GM23338 (cell line): Measurements from ENCODE around the gene RNF2. TPM values are rescaled to one million over a fixed set of nuclear protein-coding genes. Genes with fewer than 3 reads are reported as not detected.

ENCODE experiments used
- ATAC-seq: fragments of 200-7000 bp; cut with Tn5 transposase; 3 replicates; pipeline ENCODE4 v1.9.1; 2020
- DNase-seq: peaks from one replicate; pipeline ENCODE4 v3.0.0-alpha.2; 2015; ENCODE audit warnings: low spot score
- H2AFZ ChIP-seq: fragments of 200-600 bp; sonication (generic); 2 replicates; pipeline ENCODE4 v1.8.0; 2016; ENCODE audit warnings: antibody characterized with exemption, mild to moderate bottlenecking, moderate library complexity
- H3F3A ChIP-seq: fragments of 200-600 bp; sonication (generic); replicated peaks from 2 replicates; pipeline ENCODE4 v1.8.0; 2017; ENCODE audit warnings: antibody characterized with exemption, mixed run types, low read depth
- H3K27ac ChIP-seq: fragments of 200-600 bp; sonication (generic); 2 replicates; pipeline ENCODE4 v1.6.1; 2016; ENCODE audit warnings: low read depth
- H3K27me3 ChIP-seq: fragments of 200-600 bp; sonication (generic); 2 replicates; pipeline ENCODE4 v1.8.0; 2016; ENCODE audit warnings: mild to moderate bottlenecking, mixed run types, moderate library complexity; ENCODE audit not compliant: insufficient read depth
- H3K36me3 ChIP-seq: fragments of 200-600 bp; sonication (generic); 2 replicates; pipeline ENCODE4 v1.8.0; 2016; ENCODE audit warnings: mild to moderate bottlenecking; ENCODE audit not compliant: insufficient read depth
- H3K4me1 ChIP-seq: fragments of 200-600 bp; sonication (generic); 2 replicates; pipeline ENCODE4 v1.8.0; 2016; ENCODE audit warnings: mild to moderate bottlenecking, moderate library complexity; ENCODE audit not compliant: insufficient read depth
- H3K4me2 ChIP-seq: fragments of 200-600 bp; sonication (generic); 2 replicates; pipeline ENCODE4 v1.7.1; 2017; ENCODE audit warnings: mixed run types
- H3K4me3 ChIP-seq: fragments of 200-600 bp; sonication (generic); 2 replicates; pipeline ENCODE4 v1.6.1; 2016; ENCODE audit warnings: mixed run types
- H3K79me2 ChIP-seq: fragments of 200-600 bp; sonication (generic); replicated peaks from 2 replicates; pipeline ENCODE4 v1.8.0; 2017; ENCODE audit warnings: mild to moderate bottlenecking; ENCODE audit not compliant: insufficient read depth
- H3K9me2 ChIP-seq: fragments of 200-600 bp; sonication (generic); 2 replicates; pipeline ENCODE4 v1.8.0; 2017; ENCODE audit not compliant: insufficient read depth
- H4K20me1 ChIP-seq: fragments of 200-600 bp; sonication (generic); replicated peaks from 2 replicates; pipeline ENCODE4 v1.8.0; 2017; ENCODE audit warnings: mild to moderate bottlenecking; ENCODE audit not compliant: insufficient read depth
- H3K27ac Mint-ChIP-seq: 2 replicates; pipeline ENCODE4 v1.8.0; 2020; ENCODE audit warnings: inconsistent platforms, mild to moderate bottlenecking, moderate library complexity, mixed read lengths
- H3K27me3 Mint-ChIP-seq: 3 replicates; pipeline ENCODE4 v1.8.0; 2022; ENCODE audit warnings: low read depth, mild to moderate bottlenecking, moderate library complexity, mixed read lengths, inconsistent platforms; ENCODE audit not compliant: insufficient read depth, poor library complexity
- H3K36me3 Mint-ChIP-seq: 3 replicates; pipeline ENCODE4 v1.8.0; 2021; ENCODE audit warnings: low read depth, mild to moderate bottlenecking, inconsistent platforms, moderate library complexity, mixed read lengths
- H3K4me1 Mint-ChIP-seq: 3 replicates; pipeline ENCODE4 v1.8.0; 2020; ENCODE audit warnings: mild to moderate bottlenecking, inconsistent platforms, mixed read lengths
- H3K4me3 Mint-ChIP-seq: 3 replicates; pipeline ENCODE4 v1.8.0; 2021; ENCODE audit warnings: moderate library complexity, mild to moderate bottlenecking, inconsistent platforms, mixed read lengths
- H3K9me3 Mint-ChIP-seq: 3 replicates; pipeline ENCODE4 v1.8.0; 2020; ENCODE audit warnings: moderate library complexity, mild to moderate bottlenecking, inconsistent platforms, mixed read lengths
- CREB1 ChIP-seq: fragments of 250-450 bp; sonication (Bioruptor Pico); IDR thresholded peaks from 2 replicates; pipeline ENCODE4 v1.5.0; 2020; ENCODE audit warnings: low read depth, mild to moderate bottlenecking, moderate library complexity
- EZH2 ChIP-seq: fragments of 200-600 bp; sonication (generic); IDR thresholded peaks from one replicate; pipeline ENCODE4 v1.8.0; 2017; ENCODE audit warnings: antibody characterized with exemption, mild to moderate bottlenecking, low read depth; ENCODE audit not compliant: unreplicated experiment
- EZH2phosphoT487 ChIP-seq: fragments of 200-600 bp; sonication (generic); IDR thresholded peaks from one replicate; pipeline ENCODE4 v1.8.1; 2018; ENCODE audit warnings: antibody characterized with exemption; ENCODE audit not compliant: unreplicated experiment
- JUNB ChIP-seq: IDR thresholded peaks from one replicate; pipeline ENCODE4 v1.6.1; 2016; ENCODE audit warnings: antibody characterized with exemption; ENCODE audit not compliant: unreplicated experiment
- NANOG ChIP-seq: IDR thresholded peaks from 2 replicates; pipeline ENCODE4 v1.6.1; 2016; ENCODE audit warnings: antibody characterized with exemption, borderline replicate concordance
- POLR2AphosphoS5 ChIP-seq: IDR thresholded peaks from 2 replicates; pipeline ENCODE4 v1.6.1; 2016; ENCODE audit warnings: antibody characterized with exemption, low read depth
- STAT1 ChIP-seq: IDR thresholded peaks from one replicate; pipeline ENCODE4 v1.6.1; 2016; ENCODE audit warnings: antibody characterized with exemption; ENCODE audit not compliant: unreplicated experiment
- ZNF114 ChIP-seq: fragments of 250-450 bp; sonication (Bioruptor Pico); IDR thresholded peaks from 2 replicates; pipeline ENCODE4 v1.5.0; 2020; ENCODE audit warnings: mild to moderate bottlenecking, moderate library complexity
- ZNF331 ChIP-seq: fragments of 250-450 bp; sonication (Bioruptor Pico); IDR thresholded peaks from 2 replicates; pipeline ENCODE4 v1.5.0; 2020; ENCODE audit warnings: low read depth, mild to moderate bottlenecking, moderate library complexity
- polyA plus RNA-seq: library from polyadenylated mRNA; unstranded; fragments of >200 nt; fragmentation: Nextera tagmentation; extraction: Ambion mirVana; gene quantifications from 2 replicates; pipeline ENCODE4 v1.2.1, GENCODE V29; 2016
- total RNA-seq: library from RNA; depleted of rRNA; stranded (reverse); fragments of >200 nt; shearing (Covaris generic); gene quantifications from 2 replicates; pipeline ENCODE4 v1.2.3, GENCODE V29; 2014
- TF ChIP-seq, protein P1 (sequence below): fragments of 250-450 bp; sonication (Bioruptor Pico); IDR thresholded peaks from 2 replicates; pipeline ENCODE4 v1.5.0; 2020; ENCODE audit warnings: mild to moderate bottlenecking, moderate library complexity
- TF ChIP-seq, protein P2 (sequence below): IDR thresholded peaks from one replicate; pipeline ENCODE4 v1.6.1; 2018; ENCODE audit warnings: antibody characterized with exemption; ENCODE audit not compliant: unreplicated experiment
- TF ChIP-seq, protein P3 (sequence below), 2 experiments: fragments of 200-600 bp in 1 of 2; sonication (generic) in 1 of 2; conservative IDR thresholded peaks; 2 replicates each; pipeline versions ENCODE4 v1.5.1 to v1.6.1; 2016 to 2017; ENCODE audit warnings: antibody characterized with exemption in 2 of 2, low read depth in 2 of 2, mild to moderate bottlenecking in 2 of 2, moderate library complexity in 1 of 2
- TF ChIP-seq, protein P4 (sequence below): IDR thresholded peaks from 2 replicates; pipeline ENCODE4 v1.6.1; 2016; ENCODE audit warnings: antibody characterized with exemption

RNF2 gene
- total and polyA plus RNA-seq, 2 experiments from 2014 or later = 33.3 to 51.4 TPM

DNA sequence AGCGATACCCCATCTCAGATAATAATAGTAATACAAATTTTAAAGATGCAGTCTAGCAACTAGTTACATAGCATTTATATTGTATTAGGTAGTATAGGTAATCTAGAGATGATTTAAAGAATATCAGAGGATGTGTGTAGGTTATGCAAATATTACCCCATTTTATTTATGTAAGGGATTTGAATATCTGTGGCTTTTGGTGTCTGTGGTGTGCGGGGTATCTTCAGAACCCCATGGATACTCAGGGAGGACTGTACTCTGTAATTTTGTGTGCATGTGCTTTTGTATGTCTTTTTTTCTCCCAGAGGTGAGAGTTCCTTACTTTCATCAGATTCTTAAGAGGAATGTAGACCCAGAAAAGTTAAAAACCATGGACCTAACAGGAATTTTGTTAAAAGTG is 12.8 kb downstream of the RNF2 start:
- peaks cover 21% of the 10 kb centered on the region; the same call in 2 of the 3 replicates for H3K36me3 Mint-ChIP-seq
- no peak overlapping the region for H3K27ac Mint-ChIP-seq
- H3K79me2 ChIP-seq = peaks cover 100% of the 10 kb centered on the region
- peaks cover 27% of the 10 kb centered on the region for H3K4me1 Mint-ChIP-seq
- no peaks in the 10 kb centered on the region for H3K36me3 ChIP-seq
- no peaks in the 10 kb centered on the region for H3K27me3 Mint-ChIP-seq
- no peaks in the 10 kb centered on the region for H3K9me2 ChIP-seq
- peaks cover 28% of the 10 kb centered on the region for H3K4me1 ChIP-seq
- no peak overlapping the region for H3K4me2 ChIP-seq
- TF ChIP-seq POLR2AphosphoS5 = no peak
- TF ChIP-seq, protein P1, sequence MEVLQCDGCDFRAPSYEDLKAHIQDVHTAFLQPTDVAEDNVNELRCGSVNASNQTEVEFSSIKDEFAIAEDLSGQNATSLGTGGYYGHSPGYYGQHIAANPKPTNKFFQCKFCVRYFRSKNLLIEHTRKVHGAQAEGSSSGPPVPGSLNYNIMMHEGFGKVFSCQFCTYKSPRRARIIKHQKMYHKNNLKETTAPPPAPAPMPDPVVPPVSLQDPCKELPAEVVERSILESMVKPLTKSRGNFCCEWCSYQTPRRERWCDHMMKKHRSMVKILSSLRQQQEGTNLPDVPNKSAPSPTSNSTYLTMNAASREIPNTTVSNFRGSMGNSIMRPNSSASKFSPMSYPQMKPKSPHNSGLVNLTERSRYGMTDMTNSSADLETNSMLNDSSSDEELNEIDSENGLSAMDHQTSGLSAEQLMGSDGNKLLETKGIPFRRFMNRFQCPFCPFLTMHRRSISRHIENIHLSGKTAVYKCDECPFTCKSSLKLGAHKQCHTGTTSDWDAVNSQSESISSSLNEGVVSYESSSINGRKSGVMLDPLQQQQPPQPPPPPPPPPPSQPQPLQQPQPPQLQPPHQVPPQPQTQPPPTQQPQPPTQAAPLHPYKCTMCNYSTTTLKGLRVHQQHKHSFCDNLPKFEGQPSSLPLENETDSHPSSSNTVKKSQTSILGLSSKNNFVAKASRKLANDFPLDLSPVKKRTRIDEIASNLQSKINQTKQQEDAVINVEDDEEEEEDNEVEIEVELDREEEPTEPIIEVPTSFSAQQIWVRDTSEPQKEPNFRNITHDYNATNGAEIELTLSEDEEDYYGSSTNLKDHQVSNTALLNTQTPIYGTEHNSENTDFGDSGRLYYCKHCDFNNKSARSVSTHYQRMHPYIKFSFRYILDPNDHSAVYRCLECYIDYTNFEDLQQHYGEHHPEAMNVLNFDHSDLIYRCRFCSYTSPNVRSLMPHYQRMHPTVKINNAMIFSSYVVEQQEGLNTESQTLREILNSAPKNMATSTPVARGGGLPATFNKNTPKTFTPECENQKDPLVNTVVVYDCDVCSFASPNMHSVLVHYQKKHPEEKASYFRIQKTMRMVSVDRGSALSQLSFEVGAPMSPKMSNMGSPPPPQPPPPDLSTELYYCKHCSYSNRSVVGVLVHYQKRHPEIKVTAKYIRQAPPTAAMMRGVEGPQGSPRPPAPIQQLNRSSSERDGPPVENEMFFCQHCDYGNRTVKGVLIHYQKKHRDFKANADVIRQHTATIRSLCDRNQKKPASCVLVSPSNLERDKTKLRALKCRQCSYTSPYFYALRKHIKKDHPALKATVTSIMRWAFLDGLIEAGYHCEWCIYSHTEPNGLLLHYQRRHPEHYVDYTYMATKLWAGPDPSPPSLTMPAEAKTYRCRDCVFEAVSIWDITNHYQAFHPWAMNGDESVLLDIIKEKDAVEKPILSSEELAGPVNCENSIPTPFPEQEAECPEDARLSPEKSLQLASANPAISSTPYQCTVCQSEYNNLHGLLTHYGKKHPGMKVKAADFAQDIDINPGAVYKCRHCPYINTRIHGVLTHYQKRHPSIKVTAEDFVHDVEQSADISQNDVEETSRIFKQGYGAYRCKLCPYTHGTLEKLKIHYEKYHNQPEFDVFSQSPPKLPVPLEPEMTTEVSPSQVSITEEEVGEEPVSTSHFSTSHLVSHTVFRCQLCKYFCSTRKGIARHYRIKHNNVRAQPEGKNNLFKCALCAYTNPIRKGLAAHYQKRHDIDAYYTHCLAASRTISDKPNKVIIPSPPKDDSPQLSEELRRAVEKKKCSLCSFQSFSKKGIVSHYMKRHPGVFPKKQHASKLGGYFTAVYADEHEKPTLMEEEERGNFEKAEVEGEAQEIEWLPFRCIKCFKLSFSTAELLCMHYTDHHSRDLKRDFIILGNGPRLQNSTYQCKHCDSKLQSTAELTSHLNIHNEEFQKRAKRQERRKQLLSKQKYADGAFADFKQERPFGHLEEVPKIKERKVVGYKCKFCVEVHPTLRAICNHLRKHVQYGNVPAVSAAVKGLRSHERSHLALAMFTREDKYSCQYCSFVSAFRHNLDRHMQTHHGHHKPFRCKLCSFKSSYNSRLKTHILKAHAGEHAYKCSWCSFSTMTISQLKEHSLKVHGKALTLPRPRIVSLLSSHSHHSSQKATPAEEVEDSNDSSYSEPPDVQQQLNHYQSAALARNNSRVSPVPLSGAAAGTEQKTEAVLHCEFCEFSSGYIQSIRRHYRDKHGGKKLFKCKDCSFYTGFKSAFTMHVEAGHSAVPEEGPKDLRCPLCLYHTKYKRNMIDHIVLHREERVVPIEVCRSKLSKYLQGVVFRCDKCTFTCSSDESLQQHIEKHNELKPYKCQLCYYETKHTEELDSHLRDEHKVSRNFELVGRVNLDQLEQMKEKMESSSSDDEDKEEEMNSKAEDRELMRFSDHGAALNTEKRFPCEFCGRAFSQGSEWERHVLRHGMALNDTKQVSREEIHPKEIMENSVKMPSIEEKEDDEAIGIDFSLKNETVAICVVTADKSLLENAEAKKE (CRISPR knock-in tag) = no peak
- TF ChIP-seq NANOG = no peak
- TF ChIP-seq, protein P2, sequence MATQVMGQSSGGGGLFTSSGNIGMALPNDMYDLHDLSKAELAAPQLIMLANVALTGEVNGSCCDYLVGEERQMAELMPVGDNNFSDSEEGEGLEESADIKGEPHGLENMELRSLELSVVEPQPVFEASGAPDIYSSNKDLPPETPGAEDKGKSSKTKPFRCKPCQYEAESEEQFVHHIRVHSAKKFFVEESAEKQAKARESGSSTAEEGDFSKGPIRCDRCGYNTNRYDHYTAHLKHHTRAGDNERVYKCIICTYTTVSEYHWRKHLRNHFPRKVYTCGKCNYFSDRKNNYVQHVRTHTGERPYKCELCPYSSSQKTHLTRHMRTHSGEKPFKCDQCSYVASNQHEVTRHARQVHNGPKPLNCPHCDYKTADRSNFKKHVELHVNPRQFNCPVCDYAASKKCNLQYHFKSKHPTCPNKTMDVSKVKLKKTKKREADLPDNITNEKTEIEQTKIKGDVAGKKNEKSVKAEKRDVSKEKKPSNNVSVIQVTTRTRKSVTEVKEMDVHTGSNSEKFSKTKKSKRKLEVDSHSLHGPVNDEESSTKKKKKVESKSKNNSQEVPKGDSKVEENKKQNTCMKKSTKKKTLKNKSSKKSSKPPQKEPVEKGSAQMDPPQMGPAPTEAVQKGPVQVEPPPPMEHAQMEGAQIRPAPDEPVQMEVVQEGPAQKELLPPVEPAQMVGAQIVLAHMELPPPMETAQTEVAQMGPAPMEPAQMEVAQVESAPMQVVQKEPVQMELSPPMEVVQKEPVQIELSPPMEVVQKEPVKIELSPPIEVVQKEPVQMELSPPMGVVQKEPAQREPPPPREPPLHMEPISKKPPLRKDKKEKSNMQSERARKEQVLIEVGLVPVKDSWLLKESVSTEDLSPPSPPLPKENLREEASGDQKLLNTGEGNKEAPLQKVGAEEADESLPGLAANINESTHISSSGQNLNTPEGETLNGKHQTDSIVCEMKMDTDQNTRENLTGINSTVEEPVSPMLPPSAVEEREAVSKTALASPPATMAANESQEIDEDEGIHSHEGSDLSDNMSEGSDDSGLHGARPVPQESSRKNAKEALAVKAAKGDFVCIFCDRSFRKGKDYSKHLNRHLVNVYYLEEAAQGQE = no peak
- TF ChIP-seq ZNF331 (CRISPR knock-in tag) = no peak
- TF ChIP-seq, protein P3, sequence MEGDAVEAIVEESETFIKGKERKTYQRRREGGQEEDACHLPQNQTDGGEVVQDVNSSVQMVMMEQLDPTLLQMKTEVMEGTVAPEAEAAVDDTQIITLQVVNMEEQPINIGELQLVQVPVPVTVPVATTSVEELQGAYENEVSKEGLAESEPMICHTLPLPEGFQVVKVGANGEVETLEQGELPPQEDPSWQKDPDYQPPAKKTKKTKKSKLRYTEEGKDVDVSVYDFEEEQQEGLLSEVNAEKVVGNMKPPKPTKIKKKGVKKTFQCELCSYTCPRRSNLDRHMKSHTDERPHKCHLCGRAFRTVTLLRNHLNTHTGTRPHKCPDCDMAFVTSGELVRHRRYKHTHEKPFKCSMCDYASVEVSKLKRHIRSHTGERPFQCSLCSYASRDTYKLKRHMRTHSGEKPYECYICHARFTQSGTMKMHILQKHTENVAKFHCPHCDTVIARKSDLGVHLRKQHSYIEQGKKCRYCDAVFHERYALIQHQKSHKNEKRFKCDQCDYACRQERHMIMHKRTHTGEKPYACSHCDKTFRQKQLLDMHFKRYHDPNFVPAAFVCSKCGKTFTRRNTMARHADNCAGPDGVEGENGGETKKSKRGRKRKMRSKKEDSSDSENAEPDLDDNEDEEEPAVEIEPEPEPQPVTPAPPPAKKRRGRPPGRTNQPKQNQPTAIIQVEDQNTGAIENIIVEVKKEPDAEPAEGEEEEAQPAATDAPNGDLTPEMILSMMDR (conservative IDR thresholded peaks at IDR 0.05; ENCODE audit: low read depth in 2 of 2) = no peak
- no peak for TF ChIP-seq ZNF114 (CRISPR knock-in tag)
- TF ChIP-seq, protein P4, sequence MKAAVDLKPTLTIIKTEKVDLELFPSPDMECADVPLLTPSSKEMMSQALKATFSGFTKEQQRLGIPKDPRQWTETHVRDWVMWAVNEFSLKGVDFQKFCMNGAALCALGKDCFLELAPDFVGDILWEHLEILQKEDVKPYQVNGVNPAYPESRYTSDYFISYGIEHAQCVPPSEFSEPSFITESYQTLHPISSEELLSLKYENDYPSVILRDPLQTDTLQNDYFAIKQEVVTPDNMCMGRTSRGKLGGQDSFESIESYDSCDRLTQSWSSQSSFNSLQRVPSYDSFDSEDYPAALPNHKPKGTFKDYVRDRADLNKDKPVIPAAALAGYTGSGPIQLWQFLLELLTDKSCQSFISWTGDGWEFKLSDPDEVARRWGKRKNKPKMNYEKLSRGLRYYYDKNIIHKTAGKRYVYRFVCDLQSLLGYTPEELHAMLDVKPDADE = no peak
- TF ChIP-seq STAT1 = no peak
- TF ChIP-seq JUNB = no peak
- TF ChIP-seq EZH2phosphoT487 = no peak
- TF ChIP-seq CREB1 (CRISPR knock-in tag) = no peak
- TF ChIP-seq EZH2 = no peak
- H4K20me1 ChIP-seq = peaks cover 12% of the 10 kb centered on the region; the same call in 1 of the 2 replicates
- H2AFZ ChIP-seq = no peak overlapping the region
- H3K4me3 Mint-ChIP-seq = no peak overlapping the region; the same call in 2 of the 3 replicates
- DNase-seq (no peak), ATAC-seq (no peak)
- no peaks in the 10 kb centered on the region; the same call in 2 of the 3 replicates for H3K9me3 Mint-ChIP-seq
- no peaks in the 10 kb centered on the region for H3F3A ChIP-seq
- H3K4me3 ChIP-seq = no peak overlapping the region
- no peaks in the 10 kb centered on the region for H3K27me3 ChIP-seq
- H3K27ac ChIP-seq = no peak overlapping the region
